Activated T-cell treated with anti-CD3 and anti-CD28 coated beads for 4 hours (primary cell): ENCODE results near the gene P2RY2.
"Not testable (repeated sequence)": the region's sequence is repeated elsewhere in the genome, so short reads cannot be mapped to it uniquely, and the experiment has no call there.

ENCODE experiments used
- DNase-seq: peaks from one replicate; pipeline ENCODE4 v3.0.0-alpha.2; 2020

P2RY2 gene

DNA sequence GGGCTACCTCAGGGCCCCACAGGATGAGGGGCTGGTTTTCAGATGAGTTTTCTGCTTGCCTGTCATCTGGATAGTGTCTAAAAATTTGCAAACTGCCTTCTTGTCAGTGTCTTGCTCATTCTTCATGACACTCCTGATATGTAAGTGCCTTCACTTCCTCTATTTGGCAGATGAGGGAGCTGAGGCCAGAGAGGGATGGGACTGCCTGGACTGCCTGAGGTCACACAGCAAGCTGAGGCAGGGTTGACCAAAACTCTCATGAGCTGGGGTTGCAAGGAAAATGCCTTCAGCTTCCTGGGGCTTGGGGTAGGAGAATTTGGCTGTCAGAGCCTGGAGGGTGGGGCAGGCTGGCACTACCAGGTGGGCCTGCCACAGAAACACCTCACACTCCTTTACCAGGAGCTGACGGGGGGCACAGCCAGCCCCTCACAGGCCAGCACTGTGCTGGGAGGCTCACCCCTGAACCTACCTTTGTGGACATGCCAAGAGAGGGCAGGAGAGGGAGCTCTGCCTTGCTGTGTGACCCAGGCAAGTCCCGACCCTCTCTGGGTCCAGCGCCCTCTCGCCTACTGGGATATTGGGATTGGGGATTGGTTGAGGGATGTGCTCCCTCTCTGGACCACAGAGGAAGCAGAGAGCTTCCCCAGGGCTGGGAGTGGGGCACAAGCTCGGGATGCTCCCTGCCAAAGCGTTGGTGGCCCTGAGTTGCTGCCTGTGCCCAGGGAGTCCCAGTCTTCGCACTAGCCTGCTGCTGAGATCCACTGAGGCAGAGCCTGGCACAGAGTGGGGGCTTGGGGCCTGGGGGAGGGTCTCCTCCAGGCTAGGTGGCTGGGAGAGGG is 52.2 kb downstream of the P2RY2 start:
- DNase-seq, result no peak

DNA sequence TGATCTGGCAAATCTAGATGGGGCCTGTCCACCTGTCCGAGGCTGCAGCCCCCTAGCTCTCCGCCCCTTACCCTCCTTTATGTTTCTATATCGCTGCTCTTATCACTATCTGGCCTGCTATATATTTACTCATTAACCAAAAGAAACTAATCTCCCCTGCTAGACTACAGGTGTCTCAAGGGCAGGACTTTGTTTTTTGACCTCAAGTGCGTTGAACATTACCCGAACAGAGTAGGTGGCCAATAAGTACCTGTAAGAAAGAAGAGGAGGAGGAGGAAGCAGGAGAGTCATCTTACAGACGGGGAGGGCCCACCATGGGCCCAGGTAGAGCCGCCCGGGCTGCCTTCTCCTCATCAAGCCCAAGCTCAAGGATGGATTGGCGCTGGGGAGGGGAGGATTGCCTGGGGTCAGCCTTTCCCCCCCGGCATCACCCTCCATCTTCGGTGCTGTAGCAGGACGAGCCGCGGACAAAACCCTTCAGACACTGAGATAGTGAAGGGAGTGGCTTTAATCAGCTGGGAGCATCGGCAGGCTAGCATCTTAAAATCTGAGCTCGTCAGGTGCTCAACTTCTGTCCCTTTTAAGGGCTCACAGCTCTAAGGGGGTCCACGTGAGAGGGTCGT is 52.9 kb downstream of the P2RY2 start:
- no peak for DNase-seq

DNA sequence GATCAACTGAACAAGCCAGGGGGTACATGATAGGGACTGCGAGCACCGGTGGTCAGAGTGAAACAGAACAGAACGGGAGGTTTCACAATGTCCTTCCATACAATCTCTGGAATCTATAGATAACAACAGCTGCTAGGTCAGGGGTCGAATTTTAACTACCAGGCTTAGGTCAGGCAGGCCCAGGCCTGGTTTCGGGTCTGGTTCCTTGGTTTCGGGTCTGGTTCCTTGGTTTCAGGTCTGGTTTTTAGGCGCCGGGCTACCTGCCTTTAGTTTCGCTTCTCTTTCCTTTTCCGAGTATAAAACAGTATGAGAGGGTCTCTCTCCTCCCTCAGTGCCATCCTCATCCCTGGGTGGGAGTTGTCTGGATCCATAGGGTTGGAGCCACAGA is 53.4 kb downstream of the P2RY2 start:
- DNase-seq, result not testable (repeated sequence)

DNA sequence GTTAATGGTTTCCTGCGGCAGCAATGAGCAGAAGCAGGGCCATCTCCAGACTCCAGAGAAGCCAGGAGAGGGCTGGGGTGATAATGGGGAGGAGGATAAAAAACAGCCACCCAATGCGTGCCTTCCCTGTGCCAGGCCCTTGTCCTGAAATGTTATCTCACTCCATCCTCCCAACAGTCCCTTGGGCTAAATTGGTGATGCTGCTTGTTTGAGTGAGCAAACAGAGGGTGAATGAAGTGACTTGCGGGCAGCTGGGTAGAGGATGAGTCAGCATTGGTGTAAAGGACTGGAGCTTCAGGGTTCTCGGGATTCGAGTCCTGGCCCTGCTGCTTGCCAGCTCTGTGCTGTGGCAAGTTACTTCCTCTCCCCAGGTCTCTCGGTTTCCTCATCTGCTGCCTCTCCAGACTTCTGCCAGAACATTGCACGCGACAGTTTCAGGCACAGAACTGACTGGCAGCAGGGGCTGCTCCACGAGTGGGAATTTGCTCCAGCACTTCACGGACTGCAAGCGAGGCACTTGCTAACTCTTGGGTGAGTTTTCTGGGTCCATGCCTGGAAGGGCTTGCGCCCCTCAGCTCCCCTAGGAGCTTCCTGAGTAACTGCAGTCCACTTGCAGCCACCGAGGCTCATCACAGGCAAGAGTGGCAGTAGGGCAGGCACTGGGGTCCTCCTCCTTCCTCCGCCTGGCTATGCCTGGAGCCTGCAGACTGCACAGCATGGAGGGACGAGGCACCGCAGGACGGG is 54.0 kb downstream of the P2RY2 start, which contains the start of gene P2RY6:
Gene P2RY6 (plus strand): TSS at position 403 of the 744 bp plus-strand sequence. CDS start 24,181 bp downstream, outside the sequence.
- no peak for DNase-seq

DNA sequence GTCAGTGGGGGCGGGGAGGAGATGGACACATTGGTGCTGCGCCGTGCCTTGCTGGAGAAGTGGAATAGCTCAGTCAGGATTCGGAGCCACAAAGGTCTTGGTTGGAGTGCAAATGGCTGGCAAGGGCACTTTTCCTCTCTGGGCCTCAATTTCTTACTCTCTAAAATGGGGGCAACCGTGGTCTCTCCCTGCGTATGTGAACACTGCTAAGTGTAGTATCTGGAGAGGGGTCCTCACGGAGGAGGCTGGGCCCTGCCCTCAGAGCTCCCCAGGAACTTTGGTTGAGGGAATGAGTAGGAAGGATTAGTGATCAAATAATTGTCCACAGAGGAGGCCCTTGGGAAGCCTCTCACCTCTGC is 54.6 kb downstream of the P2RY2 start:
- no peak for DNase-seq

DNA sequence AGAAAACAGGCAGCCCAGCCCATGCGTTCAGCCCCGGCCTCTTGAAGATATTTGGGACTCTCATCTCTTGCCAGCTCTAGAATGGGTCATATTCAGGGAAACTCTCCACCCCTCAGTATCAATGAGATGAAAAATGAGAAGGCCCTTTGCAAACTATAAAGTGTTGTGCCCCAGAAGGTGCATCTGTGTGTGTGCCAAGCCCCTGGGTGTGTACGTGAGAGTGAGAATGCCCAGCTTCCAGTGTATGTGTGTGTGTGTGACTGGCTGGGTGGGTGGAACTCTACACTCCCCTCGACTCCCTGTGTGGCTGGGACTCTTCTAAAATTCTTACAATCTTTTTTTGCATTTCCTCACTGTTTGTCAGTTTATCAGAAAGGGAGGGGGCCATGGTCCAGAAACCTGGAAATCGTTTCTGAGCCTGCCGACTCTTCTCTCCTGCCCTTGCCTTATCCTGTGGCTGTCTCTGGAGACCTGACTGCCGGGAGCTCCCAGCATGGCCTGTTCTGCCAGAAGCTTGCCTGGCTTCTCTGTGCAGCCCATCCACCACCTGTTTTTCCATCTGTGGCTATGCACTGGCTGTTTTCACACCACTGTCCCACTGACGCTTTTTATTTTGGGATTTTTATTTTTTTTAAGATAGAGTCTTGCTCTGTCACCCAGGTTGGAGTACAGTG is 55.3 kb downstream of the P2RY2 start:
- DNase-seq, result no peak

DNA sequence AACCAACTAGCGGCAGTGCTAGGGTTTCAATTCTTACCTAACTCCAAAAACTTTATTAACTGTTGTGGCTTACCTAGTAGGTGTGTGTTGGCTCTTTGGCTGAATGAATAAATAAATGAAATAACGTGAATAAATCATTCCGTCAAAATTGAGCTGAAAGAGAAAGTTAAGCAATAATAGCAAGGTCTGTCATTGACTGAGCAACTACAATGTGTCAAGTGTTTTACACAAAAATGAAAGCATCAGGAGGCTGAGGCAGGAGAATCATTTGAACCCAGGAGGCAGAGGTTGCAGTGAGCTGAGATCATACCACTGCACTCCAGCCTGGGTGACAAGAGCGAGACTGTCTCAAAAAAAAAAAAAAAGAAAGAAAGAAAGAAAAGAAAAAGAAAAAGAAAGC is 56.1 kb downstream of the P2RY2 start:
- DNase-seq, result not testable (repeated sequence)

DNA sequence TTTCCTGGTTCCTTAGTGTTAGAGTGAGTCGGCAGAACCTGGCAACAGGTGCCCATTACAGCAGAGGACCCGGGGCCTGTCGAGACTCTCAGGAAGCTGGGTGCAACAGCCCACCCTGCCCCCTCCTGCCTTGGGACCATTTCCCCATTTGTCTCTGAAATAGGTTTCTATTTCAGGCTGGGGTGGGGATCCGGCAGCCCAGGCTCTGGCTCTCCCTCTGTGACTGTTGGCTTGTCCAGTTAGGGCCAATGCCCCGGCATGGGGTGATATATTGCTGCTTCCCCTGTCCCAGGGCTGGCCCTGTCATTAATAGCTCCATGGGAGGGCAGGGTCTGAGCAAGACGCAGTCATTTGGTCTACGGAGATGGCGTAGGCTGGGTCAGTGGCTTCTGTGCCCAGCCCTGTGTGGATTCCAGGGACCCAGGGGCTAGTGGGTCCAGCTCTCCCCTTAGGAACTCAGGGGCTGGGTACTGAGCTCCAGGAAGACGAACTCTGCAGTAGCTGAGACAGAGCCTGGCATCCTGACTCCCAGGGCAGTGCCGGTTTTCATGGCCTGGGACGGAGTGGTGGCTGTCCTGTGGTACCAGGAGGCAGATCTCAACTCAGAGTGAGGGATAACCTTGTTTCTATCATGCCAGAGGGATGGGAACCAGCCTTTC is 56.8 kb downstream of the P2RY2 start:
- DNase-seq, result no peak

DNA sequence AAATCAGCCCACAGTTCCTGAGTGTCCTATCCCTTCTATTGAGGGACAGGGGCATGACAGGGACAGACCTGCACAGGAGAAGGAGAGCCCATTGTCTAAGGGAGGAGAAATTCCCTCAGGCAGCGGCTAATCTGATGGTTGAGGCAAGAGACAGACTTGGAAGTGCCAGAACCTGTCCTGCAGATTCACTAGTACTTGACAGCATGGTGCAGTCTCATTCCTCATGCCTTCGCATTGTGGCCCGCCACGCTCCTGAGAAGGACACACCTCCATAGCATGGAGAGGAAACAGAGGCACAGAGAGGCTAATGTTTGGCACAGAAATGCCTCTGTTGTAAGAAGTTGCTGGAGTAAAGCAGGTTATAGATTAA is 57.3 kb downstream of the P2RY2 start:
- no peak for DNase-seq

DNA sequence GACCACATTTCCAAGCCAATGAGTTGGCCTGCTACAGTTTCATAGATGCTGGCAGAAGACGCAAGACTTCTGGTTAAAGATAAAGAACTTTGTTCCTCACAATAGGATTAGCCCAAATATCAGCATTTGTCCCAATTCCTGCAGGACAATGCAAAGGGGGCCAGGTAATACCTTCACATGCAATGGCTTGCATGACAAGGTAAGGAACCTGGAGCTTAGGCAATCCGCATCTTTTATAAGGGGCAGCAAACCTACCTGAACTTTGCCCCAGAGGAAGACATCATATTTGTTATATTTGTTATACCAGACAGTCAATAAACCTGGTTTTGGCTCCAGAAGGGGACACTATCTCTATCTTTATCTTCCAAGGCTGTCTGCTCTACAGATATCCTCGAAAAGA is 59.4 kb downstream of the P2RY2 start:
- DNase-seq, result no peak

DNA sequence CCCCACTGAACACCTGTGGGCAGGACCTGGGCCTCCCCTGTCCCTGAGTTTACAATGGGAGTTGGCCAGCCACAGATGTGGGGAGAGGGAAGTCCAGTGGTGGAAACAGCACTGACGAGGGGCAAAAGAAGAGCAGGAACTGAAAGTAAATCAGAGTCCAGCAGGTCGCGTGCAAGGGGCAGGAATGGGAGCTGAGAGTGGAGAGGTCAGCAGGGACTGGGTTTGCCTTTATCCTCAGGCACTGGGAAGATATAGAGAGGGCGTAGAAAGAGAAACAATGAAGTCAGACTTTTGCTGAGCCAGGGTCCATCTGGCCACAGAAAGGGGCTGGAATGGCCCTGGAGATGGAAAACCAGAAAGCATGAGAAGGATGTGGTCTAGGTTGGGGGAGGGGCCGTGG is 62.5 kb downstream of the P2RY2 start:
- no peak for DNase-seq

DNA sequence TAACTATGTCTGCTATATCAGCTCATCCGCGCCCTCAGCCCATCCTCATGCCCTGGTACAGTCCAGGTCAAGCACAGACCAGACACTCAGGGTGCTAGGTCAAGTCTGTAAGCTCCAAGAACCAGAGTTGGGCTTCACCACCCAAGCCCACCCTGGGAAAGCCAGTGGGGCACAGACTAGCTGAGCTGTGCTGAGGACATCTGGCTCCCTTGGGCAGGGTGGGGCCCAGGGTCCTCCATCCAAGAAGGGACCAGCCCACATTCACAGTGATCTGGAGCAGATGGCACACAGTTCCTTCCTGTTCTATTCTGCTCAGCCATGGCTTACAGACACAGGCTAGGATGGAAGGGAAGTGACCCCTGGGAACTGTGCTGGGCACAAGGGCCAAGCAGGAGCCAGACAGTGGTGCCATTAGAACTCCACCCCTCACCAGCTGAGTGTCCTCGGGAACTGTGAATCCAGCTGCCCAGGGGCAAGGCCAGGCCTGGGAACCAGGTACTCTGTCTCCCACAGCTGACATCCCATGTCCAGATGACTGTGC is 63.2 kb downstream of the P2RY2 start:
- no peak for DNase-seq

DNA sequence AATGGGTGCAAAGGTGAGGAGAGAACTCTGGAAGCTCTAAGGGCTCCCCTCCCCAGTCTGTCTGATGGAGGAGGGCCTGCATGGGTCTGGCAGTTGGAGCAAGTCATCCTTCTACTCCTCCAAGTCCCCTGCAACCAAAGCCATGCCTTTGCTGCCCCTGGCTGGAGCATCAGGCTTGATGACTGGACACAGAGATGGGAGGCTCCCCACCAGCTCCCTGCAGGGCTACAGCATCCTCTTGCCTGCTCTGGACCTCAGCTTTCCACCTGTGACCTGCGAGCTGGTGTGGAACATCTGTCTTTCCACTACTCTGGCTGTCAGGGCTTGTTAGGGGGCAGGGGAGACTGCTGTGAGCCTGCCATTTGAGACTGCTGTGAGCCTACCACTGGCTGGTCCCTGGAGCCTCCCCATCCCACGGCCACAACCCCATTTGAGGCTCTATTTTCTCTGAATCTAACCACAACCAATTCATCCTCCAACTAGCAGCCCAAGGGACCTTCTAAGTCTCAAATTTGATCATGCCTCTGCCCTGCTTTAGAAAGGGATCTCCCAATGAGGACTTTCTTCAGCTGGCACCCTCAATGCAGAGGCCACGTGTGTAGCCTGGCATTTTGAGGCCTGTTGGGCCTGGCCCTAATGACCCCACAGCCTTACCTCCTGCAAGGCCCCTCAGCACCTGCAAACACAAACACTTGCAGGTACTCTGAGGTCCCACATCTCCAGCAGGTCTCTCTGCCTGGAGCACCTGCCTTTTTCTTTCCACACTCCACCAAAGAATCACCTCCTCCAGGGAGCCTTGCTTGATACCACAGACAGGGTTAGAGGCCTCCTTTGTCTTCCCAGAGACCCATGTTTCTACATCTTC is 63.9 kb downstream of the P2RY2 start:
- no peak for DNase-seq

DNA sequence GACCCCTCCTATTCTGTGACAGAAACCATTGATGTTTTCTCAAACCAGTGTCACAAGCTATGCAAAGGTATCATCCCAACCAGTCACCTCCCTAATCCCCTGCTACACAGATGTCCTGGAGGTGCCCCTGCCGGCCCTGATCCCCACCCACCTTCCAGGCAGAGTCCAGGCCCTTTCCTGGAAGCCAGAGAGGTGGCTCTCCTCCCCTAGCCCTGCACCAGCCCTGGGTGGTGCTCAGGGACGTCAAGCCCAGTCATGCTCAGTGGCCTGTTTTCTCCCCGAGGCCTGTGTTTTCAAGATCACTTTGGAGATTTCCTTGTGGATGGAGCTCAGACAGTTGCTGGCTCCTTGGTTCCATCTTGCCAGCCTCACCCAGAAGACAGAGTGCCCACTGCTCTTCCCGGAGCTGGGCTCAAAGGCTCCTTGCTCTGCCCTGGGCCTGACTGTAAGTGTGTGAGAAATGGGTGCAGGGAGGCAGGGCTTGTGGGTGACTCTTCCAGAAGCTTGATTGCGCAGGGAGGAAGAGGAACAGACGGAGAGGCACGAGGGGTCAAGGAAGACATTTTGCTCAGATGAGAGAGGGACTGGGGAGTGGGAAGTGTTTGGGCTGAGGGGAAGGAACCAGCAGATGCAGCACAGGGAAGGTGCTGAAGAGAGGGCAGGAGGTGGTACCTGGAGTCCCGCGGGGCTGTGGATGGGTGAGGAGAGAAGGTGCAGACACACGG is 65.4 kb downstream of the P2RY2 start:
- no peak for DNase-seq

DNA sequence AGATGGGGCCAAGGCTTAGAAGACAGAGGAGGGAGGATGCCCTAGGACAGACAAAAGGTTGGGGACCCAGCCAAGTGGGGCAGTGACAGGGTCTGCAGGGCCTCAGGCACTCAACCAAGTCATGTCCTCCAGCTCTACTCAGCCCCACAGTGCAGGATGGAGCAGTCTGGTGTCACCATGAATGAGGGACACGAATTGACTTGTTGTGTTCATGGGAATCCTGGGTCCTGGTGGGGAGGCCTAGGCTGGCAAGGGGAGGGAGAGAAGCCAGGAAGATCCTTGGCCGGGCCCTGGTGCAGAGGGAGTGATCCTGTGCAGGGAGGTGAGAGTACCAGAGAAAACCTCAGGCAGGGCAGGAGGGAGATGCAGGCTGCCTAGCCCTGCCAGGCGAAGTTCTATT is 66.0 kb downstream of the P2RY2 start:
- DNase-seq, result no peak

DNA sequence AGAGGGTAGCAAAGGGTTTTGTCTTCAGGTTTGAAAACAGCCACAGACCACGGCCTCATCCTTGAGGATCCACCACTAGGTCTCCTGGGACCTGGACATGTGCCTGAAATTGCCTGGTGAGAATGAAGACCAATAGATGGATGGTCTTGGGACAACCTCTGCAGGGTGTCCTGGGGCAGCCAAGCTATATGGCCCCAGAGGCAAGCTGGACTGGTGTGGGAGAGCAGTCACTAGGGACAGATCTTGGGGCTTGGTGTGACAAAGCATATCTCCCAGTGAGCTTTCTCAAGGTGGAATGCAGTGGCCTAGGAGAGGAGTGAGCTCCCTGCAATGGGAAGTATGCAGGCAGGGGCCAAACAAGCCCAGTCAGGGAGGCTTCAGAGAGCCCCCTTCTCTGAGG is 67.6 kb downstream of the P2RY2 start:
- DNase-seq, result no peak
